Stimulated activated CD8-positive, alpha-beta memory T cell treated with anti-CD3 and anti-CD28 coated beads, Interleukin-15, amount 100 ng/mL, for 24 hours (primary cell): ENCODE data around the gene DNAJC4.

Source experiments
- DNase-seq: peaks from one replicate; pipeline ENCODE4 v3.0.0-alpha.2; 2020; ENCODE audit warnings: low read depth

DNAJC4 gene

DNA sequence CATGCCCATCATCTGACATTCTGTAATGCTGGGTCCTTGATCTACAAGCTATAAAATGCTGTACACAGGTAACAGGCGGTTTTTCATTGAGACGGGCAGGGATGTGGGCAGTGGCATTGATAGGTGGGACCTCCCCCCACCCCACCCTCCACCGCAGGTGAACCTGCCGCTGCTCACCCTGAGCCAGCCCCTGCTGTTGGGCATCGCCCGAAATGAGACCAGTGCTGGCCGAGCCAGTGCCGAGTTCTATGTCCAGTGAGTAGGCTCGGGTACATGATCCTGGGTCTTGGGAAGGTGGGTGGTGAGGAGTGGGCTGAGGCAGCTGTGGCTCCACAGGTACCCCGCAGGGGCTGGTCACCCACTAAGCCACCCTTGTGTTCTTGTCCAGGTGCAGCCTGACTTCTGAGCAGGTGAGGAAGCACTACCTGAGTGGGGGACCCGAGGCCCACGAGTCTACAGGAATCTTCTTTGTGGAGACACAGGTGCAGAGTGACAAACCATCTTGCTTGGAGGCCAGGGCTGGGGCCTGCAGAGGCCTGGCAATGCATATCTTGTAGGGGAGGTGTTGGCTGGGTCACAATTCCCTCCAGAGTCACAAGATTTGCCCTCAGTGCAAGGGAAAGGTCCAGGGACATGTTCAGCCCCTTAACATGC, 1.1 kb upstream of the DNAJC4 start:
- DNase-seq, result no peak

DNA sequence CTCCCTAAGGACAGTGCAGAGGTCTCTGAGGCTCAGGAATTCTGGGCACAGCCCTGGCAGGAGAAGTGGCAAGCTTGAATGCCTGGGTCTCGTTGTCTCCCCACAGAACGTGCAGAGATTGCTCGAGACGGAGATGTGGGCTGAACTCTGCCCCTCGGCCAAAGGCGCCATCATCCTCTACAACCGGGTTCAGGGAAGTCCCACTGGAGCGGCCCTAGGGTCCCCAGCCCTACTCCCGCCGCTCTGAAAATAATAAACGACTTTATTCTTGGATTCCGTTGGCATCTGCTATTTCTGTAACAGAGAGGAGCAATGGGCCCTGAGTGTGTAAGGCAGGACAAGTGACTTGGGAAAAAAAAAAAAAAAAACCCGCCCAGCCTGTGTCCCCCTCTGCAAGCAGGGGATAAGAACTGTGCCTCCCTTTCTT, 591 bp upstream of the DNAJC4 start:
- DNase-seq, result no peak

DNA sequence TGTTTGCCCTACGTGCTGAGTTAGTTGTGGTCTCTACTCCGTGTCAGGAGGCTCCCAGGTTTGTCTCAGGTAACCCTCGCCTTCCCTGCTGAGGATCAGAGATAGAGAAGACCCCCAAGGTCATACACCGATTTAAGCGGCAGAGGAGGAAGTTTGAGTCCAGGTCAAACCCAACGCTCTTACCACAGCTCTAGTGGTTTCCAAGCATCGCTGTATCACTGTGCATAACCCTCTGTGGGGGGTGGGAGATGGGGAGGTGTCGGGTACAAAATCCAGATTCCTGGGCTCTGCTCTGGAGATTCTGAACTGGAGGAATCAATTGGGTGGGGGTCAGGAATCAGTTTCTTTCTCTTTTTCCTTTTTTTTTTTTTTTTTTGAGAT, 627 bp downstream of the DNAJC4 start:
- DNase-seq, result no peak

DNA sequence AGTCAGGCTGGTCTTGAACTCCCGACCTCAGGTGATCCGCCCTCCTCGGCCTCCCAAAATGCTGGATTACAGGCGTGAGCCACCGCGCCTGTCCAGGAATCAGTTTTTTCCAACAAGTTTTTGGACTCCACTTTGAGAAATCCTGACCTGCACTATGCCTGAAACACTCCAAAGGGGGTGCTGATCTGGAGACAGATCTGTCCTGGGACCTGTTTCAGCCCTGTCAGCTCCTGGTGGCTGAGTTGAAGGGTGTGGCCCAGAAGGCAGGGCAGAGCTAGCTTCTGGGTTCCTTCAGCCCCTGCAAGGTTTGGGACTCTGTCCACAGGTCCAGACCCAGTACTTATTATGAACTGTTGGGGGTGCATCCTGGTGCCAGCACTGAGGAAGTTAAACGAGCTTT, 1.2 kb downstream of the DNAJC4 start:
- DNase-seq, result no peak

DNA sequence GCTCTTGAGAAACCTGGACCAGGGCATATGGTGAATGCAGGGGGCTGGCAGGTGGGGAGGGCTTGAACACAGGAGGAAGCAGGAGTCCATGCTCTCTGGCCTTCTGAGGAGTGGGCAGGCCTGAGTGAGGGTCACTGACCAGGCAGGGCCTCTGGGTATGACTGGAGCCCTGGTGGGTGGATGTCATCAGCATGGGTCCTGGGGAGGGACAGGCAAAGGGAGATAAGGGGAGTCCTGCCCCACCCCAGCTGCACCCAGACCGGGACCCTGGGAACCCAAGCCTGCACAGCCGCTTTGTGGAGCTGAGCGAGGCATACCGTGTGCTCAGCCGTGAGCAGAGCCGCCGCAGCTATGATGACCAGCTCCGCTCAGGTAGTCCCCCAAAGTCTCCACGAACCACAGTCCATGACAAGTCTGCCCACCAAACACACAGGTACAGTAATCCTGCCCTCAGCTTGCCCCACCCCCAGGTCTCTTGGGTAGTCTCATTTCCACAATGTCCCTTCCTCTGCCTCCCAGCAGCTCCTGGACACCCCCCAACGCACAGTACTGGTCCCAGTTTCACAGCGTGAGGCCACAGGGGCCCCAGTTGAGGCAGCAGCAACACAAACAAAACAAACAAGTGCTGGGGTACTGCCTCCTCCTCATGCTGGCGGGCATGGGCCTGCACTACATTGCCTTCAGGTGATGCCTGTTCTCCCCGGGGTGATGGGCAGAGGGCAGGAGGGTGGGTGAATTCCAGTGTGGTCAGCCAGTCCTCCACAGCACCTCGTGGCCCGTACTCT, 2.0 kb downstream of the DNAJC4 start:
- DNase-seq, result no peak

DNA sequence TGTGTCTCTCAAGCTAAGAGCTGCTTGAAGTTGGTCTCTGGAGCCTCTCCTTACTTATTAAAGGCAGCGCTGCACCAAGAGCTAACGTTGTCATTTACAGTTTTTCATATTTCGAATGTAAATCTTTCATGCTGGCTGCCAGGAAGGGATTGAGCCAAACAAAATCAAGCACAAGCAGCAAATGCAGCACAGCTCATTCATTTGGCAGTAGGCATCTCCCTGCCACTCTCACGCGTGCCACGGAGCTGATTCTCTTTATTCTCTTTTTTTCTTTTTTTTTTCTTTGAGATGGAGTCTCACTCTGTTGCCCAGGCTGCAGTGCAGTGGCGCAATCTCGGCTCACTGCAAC, 2.6 kb downstream of the DNAJC4 start:
- DNase-seq, result no peak

DNA sequence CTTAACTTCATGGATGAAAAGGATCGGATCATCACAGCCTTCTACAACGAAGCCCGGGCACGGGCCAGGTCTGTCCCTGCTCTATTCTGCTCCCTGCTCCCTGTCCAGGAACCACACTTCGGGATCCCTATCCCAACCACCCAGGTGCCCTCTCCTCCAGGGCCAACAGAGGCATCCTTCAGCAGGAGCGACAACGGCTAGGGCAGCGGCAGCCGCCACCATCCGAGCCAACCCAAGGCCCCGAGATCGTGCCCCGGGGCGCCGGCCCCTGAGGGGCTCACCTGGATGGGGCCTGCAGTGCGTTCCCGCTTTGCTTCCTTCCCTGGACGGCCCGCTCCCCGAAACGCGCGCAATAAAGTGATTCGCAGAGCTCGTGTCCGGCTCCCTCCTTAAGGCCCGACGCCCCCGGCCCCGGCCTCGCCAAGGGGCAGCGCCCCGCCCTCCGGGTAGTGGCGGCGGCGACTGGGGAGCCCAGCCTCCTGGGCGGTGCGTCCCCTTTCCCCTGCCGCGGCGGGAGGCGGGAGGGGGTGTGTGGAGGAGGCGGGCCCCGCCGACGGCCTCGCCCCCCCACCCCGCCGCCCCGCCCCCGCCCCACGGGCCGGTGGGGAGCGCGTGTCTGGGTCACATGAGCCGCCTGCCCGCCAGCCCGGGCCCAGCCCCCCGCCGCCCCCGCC, 3.7 kb downstream of the DNAJC4 start, which contains the start of gene VEGFB:
VEGFB (plus strand) TSS at position 672 of the 674 bp plus-strand sequence. CDS start 250 bp downstream, outside the sequence.
- peak; percentile 42 for DNase-seq

DNA sequence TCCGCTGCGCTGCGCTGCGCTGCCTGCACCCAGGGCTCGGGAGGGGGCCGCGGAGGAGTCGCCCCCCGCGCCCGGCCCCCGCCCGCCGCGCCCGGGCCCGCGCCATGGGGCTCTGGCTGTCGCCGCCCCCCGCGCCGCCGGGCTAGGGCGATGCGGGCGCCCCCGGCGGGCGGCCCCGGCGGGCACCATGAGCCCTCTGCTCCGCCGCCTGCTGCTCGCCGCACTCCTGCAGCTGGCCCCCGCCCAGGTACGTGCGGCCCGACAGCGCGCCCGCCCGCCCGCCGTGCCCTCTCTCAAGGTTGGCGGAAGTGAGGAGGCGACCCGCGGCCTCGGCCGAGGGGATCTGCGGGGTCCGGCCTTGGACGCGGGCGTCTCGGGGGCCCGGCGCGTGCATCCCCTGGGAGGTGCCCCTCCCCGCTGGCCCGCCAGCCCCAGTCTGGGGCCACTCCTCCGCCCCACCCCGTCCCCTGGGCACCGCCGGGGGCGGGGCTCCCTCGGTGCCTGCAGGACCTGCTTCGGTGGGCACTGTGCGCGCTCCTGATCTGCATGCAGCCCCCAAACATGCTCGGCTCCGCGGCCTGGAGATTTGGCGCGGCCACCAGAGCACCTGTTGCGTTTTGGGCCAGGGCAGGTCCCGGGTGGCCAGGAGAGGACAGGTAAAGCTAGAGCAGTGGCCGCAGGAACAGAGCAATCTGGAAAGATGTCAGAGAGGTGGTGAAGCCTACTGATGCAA, 4.5 kb downstream of the DNAJC4 start:
- DNase-seq, result no peak

DNA sequence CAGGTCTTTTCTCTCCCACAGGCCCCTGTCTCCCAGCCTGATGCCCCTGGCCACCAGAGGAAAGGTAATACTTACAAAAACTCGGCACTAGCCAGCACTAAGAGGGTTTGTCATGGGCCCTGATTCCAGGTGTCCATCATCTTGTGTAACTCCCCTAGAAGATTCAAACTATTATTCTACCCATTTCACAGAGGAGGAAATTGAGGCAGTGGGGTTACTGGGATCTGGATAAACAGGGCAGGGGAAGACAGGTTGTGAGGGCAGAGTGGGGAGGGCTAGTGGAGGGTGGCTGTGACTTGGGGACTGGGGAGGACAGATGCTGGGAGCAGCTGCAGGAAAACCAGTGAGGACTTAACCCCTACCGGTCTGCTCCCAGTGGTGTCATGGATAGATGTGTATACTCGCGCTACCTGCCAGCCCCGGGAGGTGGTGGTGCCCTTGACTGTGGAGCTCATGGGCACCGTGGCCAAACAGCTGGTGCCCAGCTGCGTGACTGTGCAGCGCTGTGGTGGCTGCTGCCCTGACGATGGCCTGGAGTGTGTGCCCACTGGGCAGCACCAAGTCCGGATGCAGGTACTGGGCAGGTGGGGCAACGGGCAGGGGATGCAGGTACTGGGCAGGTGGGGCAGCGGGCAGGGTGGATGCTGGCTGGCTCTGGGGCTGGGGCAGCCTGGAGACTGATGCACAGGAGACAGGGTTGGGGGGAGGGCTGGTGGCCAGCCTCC, 5.3 kb downstream of the DNAJC4 start:
- DNase-seq, result no peak

DNA sequence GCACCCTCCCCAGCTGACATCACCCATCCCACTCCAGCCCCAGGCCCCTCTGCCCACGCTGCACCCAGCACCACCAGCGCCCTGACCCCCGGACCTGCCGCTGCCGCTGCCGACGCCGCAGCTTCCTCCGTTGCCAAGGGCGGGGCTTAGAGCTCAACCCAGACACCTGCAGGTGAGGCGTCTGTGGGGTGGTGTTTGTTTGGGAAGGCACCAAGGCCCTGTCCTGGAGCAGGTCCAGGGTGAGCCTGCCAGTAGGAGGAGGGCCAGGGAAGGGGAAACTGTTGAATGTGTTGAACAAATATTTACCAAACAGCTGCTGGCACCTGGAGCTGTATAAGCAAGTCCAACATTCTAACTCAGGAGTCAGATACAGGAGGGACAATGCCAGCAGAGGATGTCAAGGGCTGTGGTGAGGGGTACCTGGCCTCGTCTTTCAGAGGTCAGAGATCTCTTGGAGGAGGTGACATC, 7.2 kb downstream of the DNAJC4 start:
- no peak for DNase-seq

DNA sequence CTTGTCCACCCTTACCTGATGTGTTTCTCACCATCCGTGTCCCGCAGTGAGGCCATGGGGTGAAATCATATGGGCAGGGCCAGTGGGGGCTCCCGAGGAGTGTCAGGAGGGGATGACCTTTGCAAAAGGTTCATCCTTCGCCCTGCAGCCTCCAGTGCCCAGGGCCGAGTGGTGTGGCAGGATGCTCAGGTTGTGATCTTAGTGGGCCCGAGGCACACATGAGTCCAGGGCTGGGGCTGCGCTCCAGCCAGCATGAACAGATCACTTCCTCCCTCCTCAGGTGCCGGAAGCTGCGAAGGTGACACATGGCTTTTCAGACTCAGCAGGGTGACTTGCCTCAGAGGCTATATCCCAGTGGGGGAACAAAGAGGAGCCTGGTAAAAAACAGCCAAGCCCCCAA, 7.7 kb downstream of the DNAJC4 start:
- DNase-seq, result no peak

DNA sequence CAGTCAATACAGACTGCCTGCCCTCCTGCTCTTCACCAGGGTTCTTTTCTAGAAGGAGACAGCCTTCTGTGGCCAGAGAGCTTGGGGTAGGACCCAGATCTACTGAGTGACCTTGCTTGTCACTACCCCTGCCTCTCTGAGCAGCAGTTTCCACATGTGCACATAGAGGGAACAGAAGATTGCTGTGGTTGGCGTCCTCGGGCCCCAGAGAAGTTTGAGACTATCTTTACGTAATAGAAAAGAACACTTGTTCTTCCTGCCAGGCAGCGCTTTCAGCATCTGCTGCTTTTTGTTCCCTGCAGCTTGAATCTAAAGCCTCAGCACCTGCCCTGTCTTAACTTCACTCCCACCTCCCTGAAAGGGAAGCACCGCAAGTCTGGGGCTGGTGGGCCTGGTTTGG, 8.7 kb downstream of the DNAJC4 start:
- no peak for DNase-seq

DNA sequence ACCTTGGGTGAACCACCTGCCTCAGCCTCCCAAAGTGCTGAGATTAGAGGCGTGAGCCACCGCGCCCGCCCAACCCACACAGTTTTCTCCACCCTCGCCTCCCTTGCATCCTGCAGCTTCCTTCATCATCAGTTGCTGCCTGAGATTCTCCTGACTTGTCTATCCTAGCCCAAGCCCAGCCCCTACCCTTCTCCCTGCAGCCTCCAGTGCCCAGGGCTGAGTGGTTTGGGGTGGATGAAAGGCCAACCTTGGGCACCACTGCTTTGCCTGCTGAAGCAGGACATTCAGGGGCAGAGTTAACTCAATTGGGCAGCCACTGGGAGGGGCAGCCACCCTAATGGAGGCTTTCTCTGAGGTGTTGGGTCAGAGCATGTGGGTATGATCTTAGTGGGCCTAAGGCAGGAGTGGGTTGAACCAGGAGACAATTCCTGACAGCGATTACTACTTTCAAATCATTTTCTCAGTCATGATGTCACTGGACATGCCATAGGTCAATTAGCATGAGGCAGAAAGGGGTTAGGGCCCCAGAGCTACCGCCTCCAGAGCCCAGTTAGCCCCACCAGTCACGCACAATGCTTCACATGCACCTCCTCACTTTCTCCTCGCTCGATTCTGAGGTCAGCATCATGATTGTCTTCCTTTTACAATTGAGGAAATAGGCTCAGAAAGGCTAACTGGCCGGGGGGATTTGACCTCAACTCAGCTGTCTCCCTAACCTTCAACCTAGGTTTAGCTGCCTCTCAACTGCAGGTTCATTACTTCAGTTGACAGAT, 9.5 kb downstream of the DNAJC4 start:
- no peak for DNase-seq

DNA sequence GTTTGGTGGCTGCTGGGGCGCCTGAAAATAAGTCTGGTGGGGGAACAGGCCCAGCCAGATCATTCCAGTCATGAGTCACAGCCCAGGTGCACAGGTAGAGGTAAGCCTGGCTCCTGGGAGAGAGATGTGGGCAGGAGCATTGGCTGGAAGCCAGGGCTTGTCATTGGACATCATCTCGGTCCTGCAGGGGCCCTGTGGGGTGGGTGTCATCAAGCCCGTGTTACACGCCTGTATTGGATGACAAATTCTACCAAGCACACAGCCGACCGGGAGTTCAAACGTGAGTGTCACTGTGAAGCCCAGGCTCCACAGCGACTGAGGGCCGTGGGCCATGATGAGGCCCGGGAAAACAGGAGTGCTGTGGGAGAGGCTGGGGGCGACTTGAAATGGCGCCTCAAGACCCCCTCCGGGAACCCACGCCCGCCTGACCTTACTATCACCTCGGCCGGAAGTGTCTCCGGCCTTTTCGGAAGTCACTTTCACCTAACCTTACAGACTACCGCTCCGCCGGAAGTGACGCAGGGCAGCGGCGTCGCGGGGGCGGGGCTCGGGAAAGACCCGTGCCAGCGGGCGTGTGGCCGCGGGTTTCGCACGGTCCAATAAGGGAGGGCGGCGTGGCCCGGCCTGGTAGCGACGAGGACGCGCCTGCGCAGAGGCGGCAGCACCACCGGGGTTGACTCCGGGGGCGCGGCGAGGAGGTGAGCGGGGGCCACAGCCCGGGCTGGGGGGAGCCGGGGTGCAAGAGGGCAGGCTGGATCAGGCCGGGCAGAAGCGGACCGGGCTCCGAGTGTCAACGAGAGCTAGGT, 10.3 kb downstream of the DNAJC4 start, which contains the start of gene FKBP2:
FKBP2 (plus strand) TSS at position 661 of the 806 bp plus-strand sequence. CDS start 1,293 bp downstream, outside the sequence.
- peak; percentile 96 for DNase-seq

DNA sequence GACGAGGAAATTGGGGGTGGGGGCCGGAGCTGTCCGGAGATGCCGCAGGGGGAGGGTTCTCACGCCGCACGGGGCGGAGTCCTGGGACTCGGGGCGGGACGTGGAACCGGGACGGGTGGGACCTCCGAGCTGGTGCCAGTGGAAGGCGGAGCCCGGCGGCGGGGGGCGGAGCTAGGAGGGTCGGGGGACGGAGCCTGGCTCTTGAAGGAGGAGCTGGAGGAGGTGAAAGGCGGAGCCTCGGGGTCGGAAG, 10.8 kb downstream of the DNAJC4 start:
- DNase-seq, result peak; percentile 99

DNA sequence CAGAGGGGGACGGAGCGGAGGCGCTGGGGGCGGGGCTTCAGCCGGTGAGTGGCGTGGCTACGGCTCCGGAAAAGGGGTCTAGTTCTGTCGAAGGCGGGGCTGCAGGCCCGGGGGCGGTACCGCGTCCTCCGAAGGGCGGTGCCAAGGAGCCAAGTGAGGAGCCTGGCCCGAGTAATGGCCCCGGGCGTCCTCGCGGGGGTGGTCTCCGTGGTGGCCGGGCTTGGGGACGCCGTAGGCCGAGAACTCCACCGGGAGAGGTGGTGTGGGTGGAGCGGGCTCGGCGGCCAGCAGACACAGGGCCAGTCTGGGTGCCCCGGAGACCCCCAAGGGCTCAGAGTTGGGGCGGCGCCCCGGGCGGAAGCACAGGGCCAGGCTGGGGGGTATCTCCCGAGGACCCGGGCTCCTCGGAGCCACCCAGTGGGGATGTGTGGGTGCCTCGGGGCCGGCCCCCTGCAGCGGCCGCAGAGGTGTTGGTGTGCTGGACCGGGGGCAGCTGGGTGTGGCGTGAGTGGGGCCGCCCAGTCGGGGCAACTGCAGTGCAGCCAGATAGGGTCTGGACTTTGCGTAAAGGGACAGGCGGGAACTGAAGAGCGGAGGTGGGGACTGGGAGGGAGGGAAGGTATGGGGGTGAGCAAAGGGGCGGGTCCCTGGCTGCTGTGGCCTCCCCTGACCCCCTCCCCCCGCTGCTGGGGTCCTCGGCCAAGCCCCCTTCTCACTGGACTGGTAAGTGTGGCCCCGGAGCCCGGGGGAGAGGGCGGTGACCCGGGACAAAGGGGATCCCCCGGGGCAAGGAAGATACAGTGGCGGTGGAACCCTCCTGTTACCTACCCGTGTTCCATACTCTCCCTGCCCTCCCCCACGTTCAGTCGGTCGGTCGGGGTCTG, 11.4 kb downstream of the DNAJC4 start:
- no peak for DNase-seq

DNA sequence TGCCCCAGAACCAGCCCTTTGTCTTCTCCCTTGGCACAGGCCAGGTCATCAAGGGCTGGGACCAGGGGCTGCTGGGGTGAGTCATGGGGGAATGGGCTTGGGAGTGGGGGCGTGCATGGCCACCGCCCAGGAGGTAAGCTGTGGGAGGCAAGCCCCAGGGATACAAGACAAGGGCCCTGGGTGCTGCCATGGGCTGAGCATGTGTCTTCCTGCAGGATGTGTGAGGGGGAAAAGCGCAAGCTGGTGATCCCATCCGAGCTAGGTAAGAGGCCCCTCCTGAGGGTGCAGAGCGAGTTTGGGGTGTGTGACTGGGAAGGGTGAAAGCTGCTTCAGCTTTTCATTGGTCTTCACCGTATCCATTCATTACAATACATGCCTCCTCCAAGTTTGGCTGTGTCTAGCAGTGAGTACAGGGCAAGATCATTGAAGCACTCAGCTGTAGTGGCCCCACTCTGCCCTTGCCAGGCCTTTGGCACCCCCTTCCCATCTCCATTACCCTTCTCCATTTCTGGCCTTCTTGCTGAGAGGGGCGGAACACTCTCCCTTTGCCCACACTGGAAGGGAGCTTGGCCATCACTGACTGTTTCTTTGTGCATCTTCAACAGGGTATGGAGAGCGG, 13.0 kb downstream of the DNAJC4 start:
- DNase-seq, result no peak

DNA sequence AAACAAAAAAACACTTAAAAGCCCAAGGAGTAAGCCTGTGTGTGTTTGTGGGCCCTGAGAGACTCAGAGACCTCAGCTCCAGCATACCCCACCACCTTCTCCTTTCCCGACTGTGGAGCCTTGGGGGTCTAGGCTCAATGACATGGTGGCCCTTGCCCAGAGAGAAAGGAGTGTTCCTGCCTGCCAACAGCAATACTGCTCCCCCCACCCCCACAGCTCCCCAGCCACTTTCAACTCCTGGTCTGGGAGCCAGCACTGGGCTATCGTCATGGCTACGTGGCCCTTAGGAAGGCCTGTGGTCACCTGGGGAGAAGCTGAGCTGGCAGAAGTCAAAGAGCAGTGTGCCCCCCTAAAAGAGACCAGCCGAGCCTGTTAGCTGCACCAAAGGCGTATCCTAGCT, 13.8 kb downstream of the DNAJC4 start:
- DNase-seq, result no peak

DNA sequence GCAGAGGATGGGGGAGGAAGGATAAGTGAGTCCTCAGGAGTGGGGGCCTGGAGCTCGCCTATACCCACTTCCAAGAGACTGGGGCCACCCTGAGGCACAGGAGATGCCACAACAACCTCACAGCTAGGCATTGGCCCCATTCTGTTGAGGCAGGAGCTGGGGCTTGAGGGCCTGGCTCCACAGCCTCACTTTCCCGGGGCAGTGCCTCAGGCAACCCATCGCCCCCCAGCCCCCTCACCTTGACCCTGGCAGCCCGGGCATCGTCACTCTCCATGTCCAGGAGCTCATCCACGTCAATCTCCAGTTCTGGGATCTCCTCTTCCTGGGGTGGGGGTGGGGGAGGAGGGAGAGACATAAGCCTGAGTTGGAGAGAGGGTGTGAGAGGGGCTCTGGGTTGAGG, 14.6 kb downstream of the DNAJC4 start:
- no peak for DNase-seq
